Measurements from ENCODE around the gene FGF1.

FGF1 gene

GRCh38 chr5:142609142-142609541 is 76.7 kb downstream of the FGF1 start:
- DNase-seq: no peak

DNA sequence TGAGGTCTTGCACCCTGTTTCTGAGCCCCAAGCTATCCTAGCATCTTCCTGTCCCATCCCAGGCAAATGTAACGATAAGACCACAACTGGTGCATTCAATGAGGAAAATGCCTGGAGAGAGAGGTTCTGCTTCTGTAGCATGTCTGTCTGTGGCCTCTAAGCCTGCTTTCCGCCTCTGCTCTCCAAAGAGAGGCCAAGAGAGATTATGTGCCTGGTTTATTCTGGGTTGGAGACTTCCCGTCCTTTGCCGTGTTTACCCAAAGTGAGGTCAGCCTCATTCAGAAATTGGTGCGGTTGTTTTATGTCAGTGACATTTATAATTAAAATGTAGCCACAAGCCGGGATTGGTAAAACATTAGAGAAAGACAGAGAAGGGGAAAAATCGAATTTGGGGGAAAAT is 77.8 kb downstream of the FGF1 start:
- DNase-seq: no peak

DNA sequence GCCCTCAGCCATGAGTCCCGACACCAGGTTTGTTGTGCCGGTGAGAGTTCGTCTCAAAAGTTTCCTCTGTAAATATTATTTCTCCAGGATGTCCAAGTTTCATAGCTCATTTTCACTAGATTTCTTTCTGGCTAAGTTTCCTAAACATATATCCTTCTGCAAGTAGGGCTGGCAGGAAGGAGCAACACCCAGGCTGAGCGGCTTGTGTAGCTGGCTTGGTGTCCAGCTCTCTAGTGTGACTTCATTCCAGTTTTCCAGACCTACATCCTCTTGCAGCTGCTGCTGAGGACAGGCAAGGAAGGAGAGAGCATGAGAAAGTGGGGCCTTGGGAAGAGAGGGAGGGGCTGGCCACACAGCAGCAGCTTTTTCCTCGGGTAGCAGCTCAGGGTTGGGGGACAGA is 80.3 kb downstream of the FGF1 start:
- no peak for DNase-seq

GRCh38 chr5:142602720-142603245 is 83.1 kb downstream of the FGF1 start:
- no peak for DNase-seq

DNA sequence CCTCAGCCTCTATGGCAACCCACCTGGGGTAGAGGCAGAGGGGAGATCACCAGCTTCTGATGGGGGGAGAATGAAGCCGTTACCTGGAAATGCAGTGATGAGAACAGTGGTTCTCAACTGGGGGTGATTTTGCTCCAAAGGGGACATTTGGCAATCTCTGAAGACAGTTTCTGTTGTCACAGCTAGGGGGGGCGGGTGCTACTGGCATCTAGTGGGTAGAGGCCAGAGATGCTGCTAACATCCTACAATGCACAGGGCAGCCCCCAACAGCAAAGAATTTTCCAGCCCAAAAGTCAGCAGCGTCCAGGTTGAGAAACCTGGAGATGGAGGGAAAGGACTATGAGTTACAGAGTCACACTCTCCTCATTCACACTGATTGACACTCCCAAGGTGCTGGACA is 84.5 kb downstream of the FGF1 start:
- no peak for DNase-seq

DNA sequence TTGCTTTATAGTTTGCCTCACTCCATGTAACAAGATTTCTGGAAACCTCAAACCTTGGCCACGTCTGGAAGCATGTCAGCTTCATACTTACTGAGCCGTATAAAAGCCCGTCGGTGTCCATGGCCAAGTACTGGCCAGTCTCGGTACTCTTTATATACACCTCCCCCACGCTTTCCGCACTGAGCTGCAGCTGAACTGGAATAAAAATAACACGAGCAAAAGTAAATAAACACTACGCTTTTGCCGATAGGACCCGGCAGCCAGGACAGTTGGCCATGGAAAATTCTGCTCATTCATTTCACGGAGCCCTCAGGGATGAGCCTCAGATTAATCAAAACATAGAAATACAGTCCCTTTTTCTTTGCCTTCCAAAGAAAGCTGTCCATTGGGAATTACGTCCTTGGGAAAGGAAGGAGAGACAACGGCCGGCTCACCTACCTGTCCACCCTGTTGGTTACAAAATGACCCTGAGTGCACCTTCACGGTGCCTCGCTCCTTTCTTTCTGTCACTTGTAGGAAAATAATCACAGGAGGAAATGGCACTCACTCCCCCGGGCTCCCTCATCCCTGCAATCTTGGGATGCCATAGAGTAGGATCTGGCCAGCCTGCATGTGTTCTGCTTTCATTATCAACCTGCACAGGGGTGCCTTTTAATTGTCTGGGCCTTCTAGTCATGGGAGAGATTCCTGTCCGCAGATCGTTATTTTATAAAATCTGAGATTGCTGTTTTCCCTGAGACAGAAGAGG is 85.1 kb downstream of the FGF1 start:
- no peak for DNase-seq

- no peak for DNase-seq
Observed at GRCh38 chr5:142600092-142600491, 85.8 kb downstream of the FGF1 start.

- no peak for DNase-seq
Observed at GRCh38 chr5:142598338-142598700, 87.6 kb downstream of the FGF1 start.

- DNase-seq: no peak
Observed at GRCh38 chr5:142597546-142598337, 88.1 kb downstream of the FGF1 start.

DNA sequence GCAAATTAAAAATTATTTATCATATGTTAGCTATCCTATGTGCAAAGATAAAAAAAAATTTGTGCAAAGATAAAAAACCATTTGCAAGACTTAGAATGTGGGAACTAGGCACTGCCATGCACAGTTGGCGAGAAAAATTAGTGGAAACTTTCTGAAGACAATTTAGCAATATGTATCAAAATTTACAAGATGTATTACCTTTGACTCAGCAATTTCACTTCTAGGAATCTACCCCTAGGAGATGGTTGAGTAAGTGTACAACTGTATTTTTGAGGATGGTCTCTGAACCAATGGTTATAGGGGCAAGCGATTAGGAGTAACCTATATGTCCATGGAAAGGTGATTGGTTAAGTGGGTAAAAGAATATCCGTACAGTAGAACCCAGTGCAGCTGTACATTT is 88.9 kb downstream of the FGF1 start:
- DNase-seq: no peak

- no peak for DNase-seq
Observed at GRCh38 chr5:142592365-142592764, 93.5 kb downstream of the FGF1 start.

- DNase-seq: no peak
Observed at GRCh38 chr5:142590451-142591231, 95.2 kb downstream of the FGF1 start.

DNA sequence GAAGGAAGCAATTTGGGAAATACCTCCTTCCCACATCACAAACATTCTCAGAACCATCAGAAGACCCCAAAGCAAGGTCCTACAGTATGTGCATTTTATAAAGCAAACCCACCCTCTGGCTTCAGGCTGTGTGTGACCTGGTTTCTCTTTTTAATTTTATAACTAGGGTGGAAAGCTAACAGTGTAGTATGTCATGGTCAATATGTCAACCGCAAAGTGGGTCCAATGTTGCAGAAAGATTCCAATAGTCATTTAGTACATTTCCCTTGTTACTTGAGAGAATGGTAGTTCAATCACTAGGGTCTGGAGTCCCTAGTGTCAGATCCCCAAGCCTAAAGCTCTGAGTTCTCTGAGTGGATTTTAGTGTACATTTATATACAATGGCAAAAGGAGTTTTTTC is 96.2 kb downstream of the FGF1 start:
- DNase-seq: no peak

DNA sequence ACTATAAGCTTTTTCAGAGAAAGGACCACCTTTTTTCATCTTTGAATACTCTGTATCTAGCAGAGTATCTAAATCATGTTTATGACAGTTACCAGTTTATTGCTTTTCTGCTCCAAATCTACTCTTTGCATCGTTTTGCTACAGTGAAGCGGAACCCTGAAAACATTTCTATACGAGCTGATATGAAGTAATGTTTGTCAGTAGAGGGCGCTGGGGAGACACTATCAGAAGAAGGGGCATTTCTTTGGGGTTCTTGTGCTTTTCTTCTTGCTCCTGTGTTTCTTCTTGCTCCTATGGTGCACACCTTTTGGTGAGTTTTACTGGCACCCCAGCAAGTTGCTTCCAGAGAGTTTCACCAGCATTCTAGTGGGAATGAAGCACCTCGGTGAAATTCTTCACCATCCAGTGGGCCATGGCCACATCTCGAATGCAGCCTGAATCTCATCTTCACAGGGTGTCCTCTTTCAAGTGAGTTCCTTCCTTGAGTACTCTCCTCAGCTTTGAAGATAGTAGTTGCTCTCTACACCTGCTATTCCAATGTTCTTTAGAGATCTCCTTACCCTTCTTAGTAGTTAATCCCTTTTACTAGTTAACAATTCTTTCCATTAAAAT is 98.4 kb downstream of the FGF1 start:
- DNase-seq: no peak

- DNase-seq: no peak
Observed at GRCh38 chr5:142586552-142586951, 99.3 kb downstream of the FGF1 start.

DNA sequence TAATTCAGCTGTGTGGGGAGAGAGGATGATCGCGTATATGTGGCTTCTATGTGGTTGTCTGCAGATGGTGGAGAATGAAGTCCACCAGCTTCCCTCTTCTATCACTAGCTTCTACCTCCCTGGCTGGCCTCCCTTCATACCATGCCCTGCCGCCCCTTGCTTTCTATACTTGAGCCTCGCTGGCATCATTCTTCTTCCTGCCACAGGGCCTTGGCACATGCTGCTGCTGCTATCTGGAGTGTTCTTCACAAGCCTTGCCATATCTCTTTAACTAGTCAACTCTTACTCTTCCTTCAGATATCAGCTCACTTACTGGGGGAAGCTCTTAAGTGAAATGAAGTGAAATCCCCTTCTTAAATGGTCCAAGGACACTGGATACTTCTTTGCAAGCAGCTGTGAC is 100.4 kb downstream of the FGF1 start:
- no peak for DNase-seq

- DNase-seq: no peak
Observed at GRCh38 chr5:142584891-142585290, 101.0 kb downstream of the FGF1 start.

DNA sequence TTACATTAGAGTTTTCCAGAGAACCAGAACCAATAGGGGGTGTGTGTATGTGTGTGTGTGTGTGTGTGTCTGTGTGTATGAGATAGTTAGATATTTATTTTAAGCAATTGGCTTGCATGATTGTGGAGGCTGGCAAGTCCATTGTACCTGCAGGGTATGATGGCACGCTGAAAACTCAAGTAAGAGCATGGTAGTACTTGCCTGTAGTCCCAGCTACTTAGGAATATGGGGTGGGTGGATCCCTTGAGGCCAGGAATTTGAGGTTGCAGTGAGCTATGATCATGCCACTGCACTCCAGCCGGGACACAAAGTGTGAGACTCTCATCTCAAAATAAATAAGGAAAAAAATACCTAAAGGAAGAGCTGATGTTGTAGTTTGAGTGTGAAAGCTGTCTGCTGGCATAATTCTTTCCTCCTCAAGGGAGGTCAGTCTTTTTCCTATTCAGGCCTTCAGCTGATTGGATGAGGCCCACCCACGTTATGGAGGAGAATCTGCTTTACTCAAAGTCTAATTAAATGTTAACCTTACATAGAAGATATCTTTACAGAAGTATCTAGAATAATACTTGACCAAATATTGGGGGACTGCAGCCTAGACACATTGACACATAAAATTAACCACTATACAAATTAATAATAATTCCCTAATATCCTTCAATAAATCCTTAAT is 107.6 kb downstream of the FGF1 start:
- DNase-seq: no peak

DNA sequence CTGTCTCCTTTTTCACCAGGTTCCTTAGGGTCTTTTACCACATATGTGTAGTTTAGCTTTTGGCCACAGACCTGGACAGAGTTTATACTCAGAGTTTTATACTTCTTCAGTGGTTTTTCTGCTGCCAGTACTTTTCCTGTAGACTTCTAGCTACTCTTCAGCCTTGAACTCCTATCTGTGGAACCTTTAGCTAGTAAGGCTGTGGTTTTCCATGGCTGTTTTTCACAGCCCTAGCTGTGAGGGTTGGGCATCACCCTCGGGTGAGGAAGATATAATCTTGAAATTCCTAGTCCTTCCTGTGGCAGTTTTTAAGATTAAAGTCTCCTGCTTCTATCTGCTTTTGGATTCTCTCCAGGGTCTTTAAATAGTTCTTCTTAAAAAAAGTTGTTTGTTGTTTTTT is 109.1 kb downstream of the FGF1 start:
- DNase-seq: no peak

- DNase-seq: no peak
Observed at GRCh38 chr5:142576303-142576702, 109.6 kb downstream of the FGF1 start.

GRCh38 chr5:142572006-142572405 is 113.9 kb downstream of the FGF1 start:
- DNase-seq: no peak

GRCh38 chr5:142571371-142571770 is 114.5 kb downstream of the FGF1 start:
- DNase-seq: no peak

- DNase-seq: no peak
Observed at GRCh38 chr5:142569905-142570304, 116.0 kb downstream of the FGF1 start.
